ENCODE results near the gene KNTC1.
"Not testable (repeated sequence)": the region's sequence is repeated elsewhere in the genome, so short reads cannot be mapped to it uniquely, and the experiment has no call there.

KNTC1 gene, protein sequence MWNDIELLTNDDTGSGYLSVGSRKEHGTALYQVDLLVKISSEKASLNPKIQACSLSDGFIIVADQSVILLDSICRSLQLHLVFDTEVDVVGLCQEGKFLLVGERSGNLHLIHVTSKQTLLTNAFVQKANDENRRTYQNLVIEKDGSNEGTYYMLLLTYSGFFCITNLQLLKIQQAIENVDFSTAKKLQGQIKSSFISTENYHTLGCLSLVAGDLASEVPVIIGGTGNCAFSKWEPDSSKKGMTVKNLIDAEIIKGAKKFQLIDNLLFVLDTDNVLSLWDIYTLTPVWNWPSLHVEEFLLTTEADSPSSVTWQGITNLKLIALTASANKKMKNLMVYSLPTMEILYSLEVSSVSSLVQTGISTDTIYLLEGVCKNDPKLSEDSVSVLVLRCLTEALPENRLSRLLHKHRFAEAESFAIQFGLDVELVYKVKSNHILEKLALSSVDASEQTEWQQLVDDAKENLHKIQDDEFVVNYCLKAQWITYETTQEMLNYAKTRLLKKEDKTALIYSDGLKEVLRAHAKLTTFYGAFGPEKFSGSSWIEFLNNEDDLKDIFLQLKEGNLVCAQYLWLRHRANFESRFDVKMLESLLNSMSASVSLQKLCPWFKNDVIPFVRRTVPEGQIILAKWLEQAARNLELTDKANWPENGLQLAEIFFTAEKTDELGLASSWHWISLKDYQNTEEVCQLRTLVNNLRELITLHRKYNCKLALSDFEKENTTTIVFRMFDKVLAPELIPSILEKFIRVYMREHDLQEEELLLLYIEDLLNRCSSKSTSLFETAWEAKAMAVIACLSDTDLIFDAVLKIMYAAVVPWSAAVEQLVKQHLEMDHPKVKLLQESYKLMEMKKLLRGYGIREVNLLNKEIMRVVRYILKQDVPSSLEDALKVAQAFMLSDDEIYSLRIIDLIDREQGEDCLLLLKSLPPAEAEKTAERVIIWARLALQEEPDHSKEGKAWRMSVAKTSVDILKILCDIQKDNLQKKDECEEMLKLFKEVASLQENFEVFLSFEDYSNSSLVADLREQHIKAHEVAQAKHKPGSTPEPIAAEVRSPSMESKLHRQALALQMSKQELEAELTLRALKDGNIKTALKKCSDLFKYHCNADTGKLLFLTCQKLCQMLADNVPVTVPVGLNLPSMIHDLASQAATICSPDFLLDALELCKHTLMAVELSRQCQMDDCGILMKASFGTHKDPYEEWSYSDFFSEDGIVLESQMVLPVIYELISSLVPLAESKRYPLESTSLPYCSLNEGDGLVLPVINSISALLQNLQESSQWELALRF (N-terminal part only)

DNA sequence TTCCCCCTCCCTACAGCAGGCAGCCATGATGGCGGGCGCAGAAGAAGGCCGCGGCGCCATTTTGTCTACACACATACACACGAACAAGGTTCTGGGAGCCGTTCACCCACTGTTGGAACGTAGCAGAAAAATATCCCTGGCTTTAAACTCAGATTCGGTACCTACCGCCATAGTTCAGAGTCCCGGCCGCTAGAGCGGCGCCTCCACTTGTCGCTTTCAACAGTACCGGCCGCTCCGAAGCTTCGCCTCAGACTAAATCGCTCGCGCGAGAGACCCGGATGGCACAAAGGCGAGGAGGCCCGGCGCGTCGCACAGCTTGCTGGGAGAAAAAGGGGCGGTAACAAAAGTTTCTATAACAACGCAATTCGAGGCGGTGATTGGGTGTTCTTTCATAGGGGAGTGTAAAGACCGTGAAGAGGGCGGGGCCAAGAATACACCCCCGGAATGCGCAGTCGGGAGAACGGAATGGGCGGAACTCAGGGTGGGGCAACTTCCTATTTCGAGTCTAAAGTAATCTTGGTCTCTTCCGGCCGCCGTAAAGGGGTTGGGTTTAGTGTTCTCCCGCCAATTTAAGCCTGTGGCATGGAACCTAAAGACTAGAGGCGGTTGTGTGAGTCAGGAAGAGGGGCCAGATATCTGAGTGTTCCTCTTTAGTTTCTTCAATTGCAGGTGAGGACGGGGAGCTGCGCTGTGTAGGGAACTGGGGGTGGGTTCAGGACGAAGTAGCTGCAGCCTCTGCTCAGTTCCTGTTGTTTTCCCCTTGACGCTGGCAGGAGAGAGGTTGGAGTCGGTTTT is at the start of gene KNTC1, which contains the start of gene RSRC2:
Gene KNTC1 (plus strand): TSS at position 567 of the 795 bp plus-strand sequence. CDS start 2,815 bp downstream, outside the sequence.
Gene RSRC2 (minus strand): TSS at position 254 of the 795 bp plus-strand sequence. CDS start 83 bp downstream, at position 171.
- DNase-seq = peak; percentile 99

DNA sequence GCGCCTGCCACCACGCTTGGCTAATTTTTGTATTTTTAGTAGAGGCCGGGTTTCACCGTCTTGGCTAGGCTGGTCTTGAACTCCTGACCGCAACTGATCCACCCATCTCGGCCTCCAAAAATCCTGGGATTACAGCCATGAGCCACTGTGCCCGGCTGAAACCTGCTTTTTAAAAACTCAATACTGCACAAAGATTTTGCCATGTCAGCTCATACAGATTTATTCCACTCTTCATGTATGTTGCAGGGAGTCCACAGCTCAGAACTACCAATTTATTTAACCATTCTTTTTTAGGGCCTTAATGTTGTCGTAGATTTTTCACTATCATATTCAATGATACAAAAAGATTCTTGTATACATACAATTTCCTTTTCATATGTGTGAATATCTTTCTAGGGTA is 46.3 kb upstream of the KNTC1 start:
- DNase-seq = no peak

DNA sequence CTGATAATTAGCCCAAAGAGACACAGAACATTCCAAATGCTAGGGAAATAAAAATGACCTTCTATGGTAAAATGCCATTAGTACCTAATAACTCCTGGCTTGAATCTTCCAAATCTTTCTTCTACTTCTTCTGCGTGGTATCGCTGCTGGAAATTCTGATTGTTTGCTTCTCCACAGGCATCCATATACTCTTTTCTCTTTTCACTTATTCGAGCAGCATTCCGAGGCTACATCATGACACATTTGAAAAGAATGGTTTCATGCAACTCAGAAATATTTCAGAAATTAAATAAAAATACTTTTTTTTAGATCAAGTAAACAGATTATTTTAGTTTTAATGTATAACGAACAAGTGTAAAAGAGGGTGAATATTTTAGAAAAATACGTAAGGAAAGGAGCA is 45.2 kb upstream of the KNTC1 start:
- no peak for DNase-seq

DNA sequence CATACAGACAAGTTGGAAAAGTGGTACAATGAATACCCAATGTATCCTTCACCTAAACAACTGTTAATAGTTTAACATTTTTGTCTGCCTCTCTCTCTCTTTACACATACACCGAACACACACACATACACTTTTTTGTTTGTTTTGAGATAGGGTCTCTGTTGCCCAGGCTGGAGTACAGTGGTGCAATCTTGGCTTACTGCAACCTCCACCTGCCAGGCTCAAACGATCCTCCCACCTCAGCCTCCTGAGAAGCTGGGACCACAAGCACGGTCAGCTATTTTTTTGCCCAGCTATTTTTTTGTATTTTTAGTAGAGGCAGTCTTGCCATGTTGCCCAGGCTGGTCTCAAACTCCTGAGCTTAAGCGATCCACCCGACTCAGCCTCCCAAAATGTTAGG is 43.1 kb upstream of the KNTC1 start:
- no peak for DNase-seq

DNA sequence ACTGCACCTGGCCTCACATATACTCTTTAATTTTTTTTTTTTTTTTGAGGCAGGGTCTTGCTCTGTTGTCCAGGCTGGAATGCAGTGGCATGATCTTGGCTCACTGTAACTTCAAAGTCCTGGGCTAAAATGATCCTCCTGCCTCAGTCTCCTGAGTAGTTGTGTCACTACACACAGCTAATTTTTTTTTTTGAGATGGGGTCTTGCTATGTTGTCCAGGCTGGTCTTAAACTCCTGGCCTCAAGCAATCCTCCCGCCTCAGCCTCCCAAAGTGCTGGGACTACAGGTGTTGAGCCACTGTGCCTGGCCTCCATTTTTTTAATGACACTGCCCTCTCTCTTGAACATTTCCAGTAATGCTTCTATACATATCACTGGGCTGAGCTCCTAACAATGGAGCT is 42.7 kb upstream of the KNTC1 start:
- DNase-seq = not testable (repeated sequence)

DNA sequence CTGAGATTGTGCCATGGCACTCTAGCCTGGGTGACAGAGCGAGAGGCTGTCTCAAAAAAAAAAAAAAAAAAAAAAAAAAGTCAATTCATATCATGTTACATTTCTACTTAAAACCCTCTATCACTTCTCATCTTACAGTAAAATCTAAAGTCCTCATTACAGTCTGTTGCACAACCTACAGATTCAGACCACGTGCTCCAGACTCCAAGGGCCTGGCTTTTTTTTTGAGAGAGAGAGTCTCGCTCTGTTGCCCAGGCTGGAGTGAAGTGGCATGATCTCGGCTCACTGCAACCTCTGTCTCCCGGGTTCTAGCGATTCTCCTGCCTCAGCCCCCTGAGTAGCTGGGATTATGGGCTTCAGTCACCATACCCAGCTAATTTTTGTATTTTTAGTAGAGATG is 40.7 kb upstream of the KNTC1 start:
- DNase-seq = not testable (repeated sequence)

DNA sequence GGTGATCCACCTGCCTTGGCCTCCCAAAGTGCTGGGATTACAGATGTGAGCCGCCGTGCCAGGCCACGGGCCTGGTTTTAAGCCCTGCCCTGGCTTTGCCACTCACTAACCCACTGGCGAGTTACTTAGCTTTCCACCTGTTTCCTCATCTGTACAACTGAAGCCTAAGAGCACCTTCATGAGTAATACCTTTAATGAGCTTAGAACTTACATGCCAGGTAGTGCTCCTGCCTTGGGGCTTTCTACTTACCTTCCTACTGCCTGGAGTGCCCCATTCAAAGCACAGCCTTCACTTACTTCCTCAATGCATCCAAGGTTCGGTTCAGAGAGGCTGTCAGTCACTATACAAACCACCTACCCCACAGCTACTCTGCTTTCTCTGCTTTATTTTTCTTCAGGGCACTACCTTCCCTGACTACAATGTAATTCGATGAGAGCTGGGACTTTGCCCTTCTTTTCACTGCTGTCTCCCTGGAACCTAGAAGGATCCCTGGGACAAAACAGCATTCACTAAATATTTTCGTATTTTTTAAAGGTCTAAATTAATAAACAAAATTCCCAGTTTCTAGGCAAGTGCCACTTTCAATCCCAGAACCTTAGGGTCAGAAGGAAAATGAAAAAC is 40.1 kb upstream of the KNTC1 start:
- no peak for DNase-seq

DNA sequence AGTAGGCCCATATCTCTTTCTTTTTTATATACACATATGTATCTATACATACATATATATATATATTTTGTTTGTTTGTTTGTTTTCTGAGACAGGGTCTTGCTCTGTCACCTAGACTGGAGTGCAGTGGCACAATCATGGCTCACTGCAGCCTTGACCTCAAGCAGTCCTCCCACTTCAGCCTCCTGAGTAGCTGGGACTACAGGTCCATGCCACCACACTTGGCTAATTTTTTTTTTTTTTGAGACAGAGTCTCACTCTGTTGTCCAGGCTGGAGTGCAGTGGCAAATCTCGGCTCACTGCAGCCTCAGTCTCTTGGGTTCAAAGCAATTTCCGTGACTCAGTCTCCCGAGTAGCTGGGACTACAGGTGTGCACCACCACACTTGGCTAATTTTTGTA is 39.2 kb upstream of the KNTC1 start:
- not testable (repeated sequence) for DNase-seq

DNA sequence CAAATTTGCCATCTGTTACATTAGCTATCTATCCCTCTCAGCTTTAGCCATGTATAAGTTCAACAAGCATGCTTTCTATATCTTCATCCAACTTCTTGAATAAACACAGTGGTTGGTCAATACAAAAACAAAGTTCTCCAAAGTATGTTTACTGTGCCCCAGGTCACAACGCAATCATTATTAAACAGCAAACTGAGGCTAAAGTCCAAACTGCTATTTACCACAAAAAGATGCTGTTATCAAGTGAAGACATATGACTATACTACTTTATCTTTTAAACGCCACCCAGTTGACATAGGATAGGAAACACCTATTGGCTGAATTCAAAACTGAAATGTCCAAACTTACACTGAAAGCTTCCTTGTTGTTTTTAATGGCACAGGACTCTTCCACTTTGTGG is 38.0 kb upstream of the KNTC1 start:
- DNase-seq = no peak

DNA sequence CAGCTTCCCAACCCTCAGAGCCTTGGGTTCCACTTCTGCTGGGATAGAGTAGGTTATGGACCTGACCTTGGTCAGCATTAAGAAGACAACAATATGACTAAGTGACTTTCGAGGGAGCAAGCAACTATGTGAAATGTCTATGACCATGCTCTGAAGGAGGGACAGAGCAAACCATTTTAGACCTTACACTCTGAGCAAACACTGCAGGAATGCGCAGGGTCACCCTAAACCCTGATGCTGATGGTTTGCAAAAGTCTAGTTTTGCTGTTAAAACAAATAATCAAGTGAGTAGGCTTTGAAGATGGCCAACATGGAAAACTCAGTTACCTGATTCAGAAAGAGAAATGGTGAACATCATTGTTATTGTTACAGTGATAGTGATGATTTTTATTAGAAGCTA is 35.1 kb upstream of the KNTC1 start:
- no peak for DNase-seq

DNA sequence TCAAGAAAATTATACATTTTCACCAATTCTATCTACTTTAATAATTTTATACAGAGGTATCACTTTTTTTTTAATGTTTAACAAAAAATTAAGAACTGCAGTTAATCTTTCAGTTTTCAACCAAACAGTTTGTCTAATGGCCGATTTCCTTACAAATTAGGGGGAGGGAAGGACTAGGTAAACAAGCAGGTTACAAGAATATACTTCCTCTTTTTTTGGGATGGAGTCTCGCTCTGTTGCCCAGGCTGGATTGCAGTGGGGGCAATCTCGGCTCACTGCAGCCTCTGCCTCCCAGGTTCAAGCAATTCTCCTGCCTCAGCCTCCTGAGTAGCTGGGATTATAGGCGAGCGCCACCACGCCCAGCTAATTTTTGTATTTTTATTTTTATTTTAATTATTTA is 33.8 kb upstream of the KNTC1 start:
- DNase-seq = not testable (repeated sequence)

DNA sequence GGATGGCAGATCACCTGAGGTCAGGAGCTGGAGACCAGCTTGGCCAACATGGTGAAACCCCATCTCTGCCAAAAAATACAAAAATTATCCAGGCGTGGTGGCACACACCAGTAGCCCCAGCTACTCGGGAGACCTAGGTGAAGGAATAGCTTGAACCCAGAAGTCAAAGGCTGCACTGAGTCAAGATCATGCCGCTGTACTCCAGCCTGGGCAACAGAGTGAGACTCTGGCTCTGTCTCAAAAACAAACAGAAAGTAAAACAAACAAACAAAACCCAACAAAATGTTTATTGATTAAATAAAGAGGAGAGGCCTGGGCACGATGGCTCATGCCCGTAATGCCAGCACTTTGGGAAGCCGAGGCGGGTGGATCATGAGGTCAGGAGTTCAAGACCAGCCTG is 31.8 kb upstream of the KNTC1 start:
- DNase-seq = no peak

DNA sequence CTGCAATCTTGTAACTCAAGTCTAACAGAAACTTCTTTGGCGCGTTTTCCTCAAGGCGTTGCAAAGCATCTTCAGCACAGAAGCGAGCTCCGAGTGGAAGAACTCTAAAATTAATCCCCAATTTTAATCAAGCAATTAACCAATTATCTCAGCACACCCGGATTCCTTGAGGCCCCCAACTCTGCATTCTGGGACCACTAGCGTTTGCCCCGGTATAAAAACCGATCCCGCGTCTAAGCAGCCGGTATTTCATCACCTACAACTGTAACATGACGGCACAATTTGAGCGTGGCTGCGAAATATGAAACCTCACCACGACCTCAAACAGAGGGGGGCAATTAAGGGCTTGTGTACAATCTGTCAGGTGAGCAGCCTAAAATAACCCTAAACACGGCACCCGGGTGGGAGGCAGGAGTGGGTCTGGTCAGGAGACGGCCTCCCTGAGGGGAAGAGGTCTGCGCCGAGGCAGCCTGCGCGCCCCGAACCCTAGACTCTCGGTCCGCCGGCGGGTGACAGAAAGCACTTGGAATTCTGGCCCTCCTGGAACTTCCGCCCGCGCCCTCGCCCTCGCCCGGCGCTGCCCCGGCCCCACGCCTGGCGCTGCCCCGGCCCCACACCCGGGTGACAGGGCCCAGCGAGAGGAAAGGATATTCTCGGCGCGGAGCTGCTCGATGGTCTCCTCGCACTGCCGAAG is 26.9 kb upstream of the KNTC1 start:
- DNase-seq = no peak

DNA sequence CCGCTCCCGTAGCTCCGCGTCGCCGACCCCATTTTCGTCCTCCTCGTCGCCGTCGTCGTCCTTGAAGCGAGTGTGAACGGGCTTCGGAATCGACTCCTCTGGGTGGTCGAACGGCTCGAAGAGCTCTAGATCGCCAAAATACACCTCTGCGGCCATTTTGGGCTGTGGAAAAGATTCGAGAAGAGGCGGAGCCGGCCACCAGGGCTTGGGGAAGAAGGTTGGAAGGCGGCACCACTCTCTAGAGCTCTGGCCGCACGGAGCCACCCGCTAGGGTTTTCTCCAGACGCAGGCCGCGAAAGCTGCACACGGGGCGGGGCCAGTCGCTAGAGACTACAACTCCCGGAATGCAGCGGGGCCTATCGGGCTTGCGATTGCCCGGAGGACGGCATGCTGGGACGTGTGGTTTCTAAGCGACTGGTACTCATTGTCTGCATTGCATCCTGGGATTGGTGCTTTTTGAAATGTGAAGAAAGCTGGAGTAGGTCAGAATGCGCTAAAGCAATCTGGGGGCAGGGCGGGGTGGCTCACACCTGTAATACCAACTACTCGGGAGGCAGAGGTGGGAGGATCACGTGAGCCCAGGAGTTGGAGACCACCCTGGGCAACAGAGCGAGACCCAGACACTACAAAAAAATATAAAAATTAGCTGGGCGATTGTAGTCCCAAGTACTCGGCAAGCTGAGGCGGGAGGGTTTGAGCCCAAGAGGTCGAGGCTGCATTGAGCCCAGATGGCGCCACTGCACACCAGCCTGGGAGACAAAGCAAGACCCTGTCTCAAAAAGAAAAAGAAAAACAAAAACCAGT is 26.2 kb upstream of the KNTC1 start, which contains the start of gene ZCCHC8:
Gene ZCCHC8 (minus strand): TSS at position 248 of the 804 bp plus-strand sequence. CDS start 92 bp downstream, at position 156.
- peak; percentile 97 for DNase-seq

DNA sequence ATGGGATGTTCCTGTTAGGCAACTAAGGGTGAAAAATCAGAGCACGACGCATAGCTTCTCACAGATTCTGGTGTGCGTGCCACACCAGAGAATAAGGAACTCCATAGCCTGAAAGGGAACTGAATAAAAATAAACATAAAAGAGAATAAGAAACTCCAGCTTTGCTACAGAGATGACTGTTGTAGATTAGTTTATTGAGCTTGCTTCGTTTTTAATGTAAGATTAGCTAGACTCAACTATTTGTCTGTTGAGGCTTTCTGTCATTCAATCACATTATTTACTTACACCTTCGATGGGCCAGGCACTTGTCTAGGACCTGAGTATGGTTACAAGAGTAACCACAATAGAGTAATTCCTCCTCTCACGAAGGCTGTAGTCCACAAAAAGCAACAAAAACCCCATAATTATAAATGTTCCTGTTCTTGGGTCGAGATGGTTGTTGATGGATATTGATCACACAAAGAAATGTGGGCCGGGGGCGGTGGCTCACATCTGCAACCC is 25.5 kb upstream of the KNTC1 start:
- DNase-seq = no peak

DNA sequence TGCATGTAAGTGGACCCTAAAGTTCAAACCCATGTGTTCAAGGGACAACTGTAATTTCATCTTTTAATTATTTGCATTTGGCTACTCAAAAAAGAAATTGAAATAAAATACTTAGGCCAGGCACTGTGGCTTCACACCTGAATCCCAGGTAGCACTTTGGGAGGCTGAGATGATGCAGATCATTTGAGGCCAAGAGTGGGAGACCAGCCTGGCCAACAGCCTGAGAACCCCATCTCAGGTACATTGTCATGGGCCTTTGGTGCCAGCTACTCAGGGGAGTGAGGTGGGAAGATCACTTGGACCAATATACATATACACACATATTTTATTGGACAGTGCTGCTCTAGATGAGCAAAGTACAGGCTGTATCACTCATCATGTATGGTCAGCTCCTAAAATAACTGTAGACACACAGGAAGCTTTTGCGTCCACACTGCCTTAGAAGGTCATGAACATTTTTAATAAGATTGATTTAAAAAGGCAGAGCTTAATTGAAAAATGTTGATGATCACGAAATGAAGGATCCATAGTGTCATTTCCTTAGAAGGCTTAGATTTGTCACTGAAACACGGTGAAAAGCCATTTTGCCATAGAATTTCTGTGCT is 23.8 kb upstream of the KNTC1 start:
- no peak for DNase-seq

DNA sequence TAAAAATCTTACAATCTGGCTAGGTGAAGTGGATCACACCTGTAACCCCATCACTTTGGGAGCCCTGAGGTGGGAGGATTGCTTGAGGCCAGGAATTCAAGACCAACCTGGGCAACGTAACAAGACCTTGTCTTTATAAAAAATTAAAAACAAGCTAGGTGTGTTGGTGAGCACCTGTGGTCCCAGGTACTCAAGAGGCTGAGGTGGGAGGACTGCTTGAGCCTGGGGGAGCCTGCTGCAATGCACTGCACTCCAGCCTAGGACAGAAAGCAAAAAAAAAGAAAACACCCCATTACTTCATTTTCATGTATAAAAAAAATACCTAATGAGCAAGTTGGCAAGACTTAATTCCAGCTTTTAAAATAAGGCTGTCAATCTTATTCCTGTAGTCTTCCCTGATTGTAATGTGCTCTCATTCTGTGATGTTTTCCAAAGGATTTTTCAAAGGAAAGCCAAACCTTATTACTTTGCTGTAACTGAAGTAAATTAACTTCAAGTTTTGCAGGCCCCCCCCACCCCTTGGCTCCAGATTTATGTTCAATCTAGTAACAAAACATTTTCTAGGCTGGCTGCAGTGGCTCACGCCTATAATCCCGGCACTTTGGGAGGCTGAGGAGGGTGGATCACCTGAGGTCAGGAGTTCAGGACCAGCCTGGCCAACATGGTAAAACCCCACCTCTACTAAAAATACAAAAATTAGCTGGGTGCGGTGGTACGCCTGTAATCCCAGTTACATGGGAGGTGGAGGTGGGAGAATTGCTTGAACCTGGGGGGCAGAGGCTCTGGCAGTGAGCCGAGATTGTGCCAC is 23.1 kb upstream of the KNTC1 start:
- DNase-seq = no peak

DNA sequence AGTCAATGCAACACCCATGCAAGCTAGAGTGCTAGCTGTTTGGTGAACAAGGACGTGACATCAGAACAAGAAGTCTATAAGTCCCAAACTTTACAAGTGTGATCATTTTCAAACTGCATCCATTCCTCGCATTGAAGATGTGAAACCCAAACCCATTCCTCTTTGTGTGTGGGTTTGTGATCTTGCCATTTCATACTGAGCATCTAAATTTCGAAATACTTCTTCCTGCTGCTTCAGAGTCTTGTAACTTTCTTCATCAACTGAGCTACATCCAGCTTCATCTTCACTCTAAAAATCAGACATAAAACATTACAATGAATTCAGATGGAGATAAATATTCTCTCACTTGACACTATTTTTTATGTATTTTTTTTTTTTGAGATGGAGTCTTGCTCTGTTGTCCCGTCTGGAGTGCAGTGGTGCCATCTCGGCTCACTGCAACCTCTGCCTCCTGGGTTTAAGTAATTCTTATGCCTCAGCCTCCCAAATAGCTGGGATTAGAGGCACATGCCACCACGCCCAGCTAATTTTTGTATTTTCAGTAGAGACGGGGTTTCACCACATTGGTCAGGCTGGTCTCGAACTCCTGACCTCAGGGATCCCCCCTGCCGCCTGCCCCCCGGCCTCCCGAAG is 21.5 kb upstream of the KNTC1 start:
- no peak for DNase-seq

All from NCI-H446 treated with DMSO at 0.1 percent for 48 hours (cell line).